HEK293T (cell line): ENCODE data around the gene SIX3.

Experiments used
- BHLHE40 ChIP-seq: fragments of 450-650 bp; IDR thresholded peaks from 2 replicates; pipeline ENCODE4 v1.6.1; 2016; ENCODE audit warnings: mild to moderate bottlenecking, moderate library complexity, borderline replicate concordance
- CTBP1 ChIP-seq: fragments of 450-650 bp; IDR thresholded peaks from 2 replicates; pipeline ENCODE4 v1.6.1; 2016; ENCODE audit warnings: borderline replicate concordance
- SUZ12 ChIP-seq: fragments of 450-650 bp; IDR thresholded peaks from 2 replicates; pipeline ENCODE4 v1.6.1; 2016; ENCODE audit warnings: mild to moderate bottlenecking

DNA sequence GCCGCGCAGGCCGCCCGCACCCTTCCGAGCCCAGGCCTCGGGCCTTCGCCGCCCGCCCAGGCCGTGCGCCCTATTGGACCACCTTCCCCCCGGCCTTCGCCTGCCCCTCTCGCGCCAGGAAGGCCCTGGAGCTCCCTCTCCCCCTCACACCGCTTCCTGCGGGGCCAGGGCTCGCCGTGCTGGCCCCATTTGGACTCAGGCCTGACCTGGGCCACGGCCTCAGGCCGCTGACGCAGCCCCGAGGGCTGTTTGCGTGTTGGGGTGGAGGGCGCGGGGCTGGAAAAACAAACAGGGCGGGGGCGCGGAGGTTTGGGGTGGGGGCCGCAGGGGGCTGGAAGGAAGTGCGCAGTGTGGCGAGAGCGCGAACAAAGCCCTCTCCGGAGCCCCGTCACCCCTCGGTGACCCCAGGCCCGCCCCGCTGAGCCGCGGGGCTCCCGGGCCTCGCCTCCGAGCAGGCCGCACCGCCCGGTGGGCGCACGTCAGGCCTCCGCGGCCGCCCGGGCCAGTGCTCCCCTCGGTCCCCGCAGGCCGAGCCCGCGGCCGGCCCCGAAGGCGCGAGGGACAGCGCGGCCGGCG lies 12.3 kb upstream of the SIX3 start:
- no peak for TF ChIP-seq SUZ12
- no peak for TF ChIP-seq CTBP1
- no peak for TF ChIP-seq BHLHE40
